Parathyroid adenoma (tissue), 2 donors: ENCODE data around the gene BRPF1.

Experiments used
- H2AFZ ChIP-seq: fragments of 300-600 bp; sonication (generic); one replicate; pipeline ENCODE4 v1.7.0; 2017; ENCODE audit warnings: antibody characterized with exemption, mild to moderate bottlenecking
- H3K27ac ChIP-seq: fragments of 300-600 bp; sonication (generic); one replicate; pipeline ENCODE4 v1.7.0; 2017
- H3K27me3 ChIP-seq: fragments of 300-600 bp; sonication (generic); one replicate; pipeline ENCODE4 v1.7.0; 2017; ENCODE audit warnings: low read length; ENCODE audit not compliant: control insufficient read depth, insufficient read depth
- H3K36me3 ChIP-seq: fragments of 300-600 bp; sonication (generic); one replicate; pipeline ENCODE4 v1.7.0; 2017; ENCODE audit warnings: low read length; ENCODE audit not compliant: control insufficient read depth, insufficient read depth
- H3K4me1 ChIP-seq: fragments of 300-600 bp; sonication (generic); one replicate; pipeline ENCODE4 v1.7.0; 2017; ENCODE audit warnings: control low read depth
- H3K4me2 ChIP-seq: fragments of 300-600 bp; sonication (generic); one replicate; pipeline ENCODE4 v1.7.0; 2017; ENCODE audit warnings: low read length
- H3K4me3 ChIP-seq: fragments of 300-600 bp; sonication (generic); one replicate; pipeline ENCODE4 v1.7.0; 2017; ENCODE audit warnings: low read depth, low read length
- H3K79me2 ChIP-seq: fragments of 300-600 bp; sonication (generic); one replicate; pipeline ENCODE4 v1.7.0; 2017; ENCODE audit warnings: control low read depth
- H3K9ac ChIP-seq: fragments of 300-600 bp; sonication (generic); one replicate; pipeline ENCODE4 v1.7.0; 2017; ENCODE audit warnings: mild to moderate bottlenecking
- H3K9me3 ChIP-seq: fragments of 300-600 bp; sonication (generic); one replicate; pipeline ENCODE4 v1.7.0; 2017; ENCODE audit warnings: low read length; ENCODE audit not compliant: control insufficient read depth
- CTCF ChIP-seq: fragments of 300-600 bp; sonication (generic); IDR thresholded peaks from one replicate; pipeline ENCODE4 v1.7.0; 2017; ENCODE audit warnings: antibody characterized with exemption, mild to moderate bottlenecking
- donor health status: primary hyperparathyroidism.

The BRPF1 gene

GRCh38 chr3:9690451-9691450 is 40.8 kb upstream of the BRPF1 start:
- no peak overlapping the region for H3K4me2 ChIP-seq
- H3K27ac ChIP-seq, result no peak overlapping the region
- no peaks in the 10 kb centered on the region for H3K9me3 ChIP-seq
- no peak overlapping the region for H3K4me3 ChIP-seq
- H3K4me1 ChIP-seq, result no peaks in the 10 kb centered on the region
- no peak overlapping the region for H2AFZ ChIP-seq
- no peaks in the 10 kb centered on the region for H3K36me3 ChIP-seq
- no peak overlapping the region for H3K9ac ChIP-seq
- H3K27me3 ChIP-seq, result no peaks in the 10 kb centered on the region
- peaks cover 6% of the 10 kb centered on the region for H3K79me2 ChIP-seq
- no peak for TF ChIP-seq CTCF

GRCh38 chr3:9691636-9692035 is 39.9 kb upstream of the BRPF1 start:
- Histone ChIP-seq H3K27me3 (no peaks in the 10 kb centered on the region), H3K27ac (no peak overlapping the region), H3K79me2 (no peaks in the 10 kb centered on the region), H3K36me3 (no peaks in the 10 kb centered on the region), H3K4me3 (no peak overlapping the region), H2AFZ (no peak overlapping the region), H3K4me2 (no peak overlapping the region), H3K9me3 (no peaks in the 10 kb centered on the region), H3K4me1 (no peaks in the 10 kb centered on the region), H3K9ac (no peak overlapping the region)
- no peak for TF ChIP-seq CTCF

GRCh38 chr3:9692416-9692815 is 39.1 kb upstream of the BRPF1 start:
- Histone ChIP-seq H2AFZ (no peak overlapping the region), H3K9ac (no peak overlapping the region), H3K9me3 (no peaks in the 10 kb centered on the region), H3K79me2 (no peaks in the 10 kb centered on the region), H3K27me3 (no peaks in the 10 kb centered on the region), H3K27ac (no peak overlapping the region), H3K4me2 (no peak overlapping the region), H3K4me3 (no peak overlapping the region), H3K4me1 (no peaks in the 10 kb centered on the region), H3K36me3 (no peaks in the 10 kb centered on the region)
- TF ChIP-seq CTCF, result no peak

- Histone ChIP-seq H3K27ac (no peak overlapping the region), H3K4me1 (no peaks in the 10 kb centered on the region), H3K4me2 (no peak overlapping the region), H3K9me3 (no peaks in the 10 kb centered on the region), H2AFZ (no peak overlapping the region), H3K79me2 (no peaks in the 10 kb centered on the region), H3K36me3 (no peaks in the 10 kb centered on the region), H3K4me3 (no peak overlapping the region), H3K27me3 (no peaks in the 10 kb centered on the region), H3K9ac (no peak overlapping the region)
- TF ChIP-seq CTCF, result no peak
These were observed 36.2 kb upstream of the BRPF1 start for GRCh38 chr3:9695345-9695744.
